ENCODE data around the gene IGFBP5. TPM values are rescaled to one million over a fixed set of nuclear protein-coding genes. Genes with fewer than 3 reads are reported as not detected.

IGFBP5 gene, protein sequence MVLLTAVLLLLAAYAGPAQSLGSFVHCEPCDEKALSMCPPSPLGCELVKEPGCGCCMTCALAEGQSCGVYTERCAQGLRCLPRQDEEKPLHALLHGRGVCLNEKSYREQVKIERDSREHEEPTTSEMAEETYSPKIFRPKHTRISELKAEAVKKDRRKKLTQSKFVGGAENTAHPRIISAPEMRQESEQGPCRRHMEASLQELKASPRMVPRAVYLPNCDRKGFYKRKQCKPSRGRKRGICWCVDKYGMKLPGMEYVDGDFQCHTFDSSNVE
- total RNA-seq: 34.9 TPM

DNA sequence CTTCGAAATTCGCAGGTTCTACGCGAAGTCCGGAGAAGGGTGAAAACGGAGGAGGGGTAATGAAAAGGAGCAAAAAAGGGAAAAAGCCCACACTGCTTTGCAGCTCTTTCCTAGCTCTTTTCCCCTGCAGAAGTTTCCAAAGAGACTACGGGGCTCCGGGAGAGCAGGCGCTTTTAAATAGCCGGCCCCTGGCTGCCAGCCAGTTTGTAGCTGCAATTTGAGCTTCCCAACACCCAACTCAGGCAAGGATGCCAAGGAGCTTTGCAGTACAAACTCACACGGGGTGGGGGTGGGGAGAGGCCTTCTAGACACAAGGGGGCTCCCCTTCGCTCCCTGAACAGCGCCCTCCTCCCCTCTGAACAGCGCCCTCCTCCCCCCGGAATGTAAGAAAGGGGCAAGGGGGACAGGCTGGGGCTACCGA is at the start of gene IGFBP5:
Gene IGFBP5 (minus strand): TSS at position 149 of the 421 bp plus-strand sequence. CDS start 774 bp downstream, outside the sequence.
- no peak for ATAC-seq

DNA sequence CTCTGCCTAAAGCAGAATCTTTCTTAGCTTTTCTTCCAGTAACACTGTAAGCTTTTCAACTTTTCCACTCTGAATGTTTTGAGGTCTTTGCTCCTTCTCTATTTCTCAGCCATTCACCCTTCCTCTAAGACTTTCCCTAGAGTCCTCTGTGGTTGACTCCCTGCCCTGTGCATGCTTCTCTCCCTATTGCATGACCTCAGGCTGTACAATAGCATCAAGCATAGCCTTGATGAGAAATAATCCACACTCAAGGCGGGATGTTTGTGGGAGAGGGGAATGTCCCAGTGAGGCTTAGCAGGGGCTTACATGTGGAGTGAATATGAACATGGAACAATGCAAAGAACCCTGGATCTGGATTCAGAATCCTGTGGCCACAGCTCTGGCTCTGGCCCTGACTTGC is 48.4 kb upstream of the IGFBP5 start:
- no peak for ATAC-seq

DNA sequence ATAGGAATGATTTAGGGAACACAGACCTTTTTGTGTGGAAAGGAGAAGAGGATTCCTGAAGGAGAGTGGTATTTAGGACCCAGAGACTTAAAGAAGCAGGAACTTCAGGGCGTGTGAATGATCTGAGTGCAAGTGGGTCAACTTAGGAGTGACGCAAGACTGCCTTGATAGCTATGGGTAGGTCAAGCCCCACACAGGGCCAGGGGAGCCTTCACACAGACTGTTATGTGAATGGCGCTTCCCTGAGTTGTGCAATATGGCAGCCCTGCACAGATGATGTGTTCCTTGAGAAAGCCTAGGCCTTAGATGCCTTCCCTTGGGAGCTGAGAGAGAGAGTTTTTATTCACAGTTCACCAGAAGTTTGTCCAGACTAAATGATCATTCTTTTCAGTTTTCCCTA is 47.1 kb upstream of the IGFBP5 start:
- no peak for ATAC-seq

DNA sequence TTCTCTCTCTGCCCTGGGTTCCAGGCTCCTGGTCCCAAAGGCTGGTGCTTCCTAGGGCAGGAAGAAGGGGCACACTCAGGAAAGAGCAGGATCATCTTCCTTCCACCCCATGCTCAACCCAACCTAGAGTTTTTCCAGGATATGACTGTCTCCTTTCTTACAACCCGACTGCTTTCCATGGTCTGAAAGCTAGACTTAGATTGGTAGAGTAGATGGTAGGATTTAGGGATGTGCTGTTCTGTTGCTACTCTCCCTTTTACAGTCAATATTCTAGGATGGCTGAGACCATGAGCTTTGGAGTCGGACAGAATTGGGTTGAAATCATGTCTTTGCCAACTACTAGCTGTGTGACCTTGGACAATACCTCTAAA is 45.9 kb upstream of the IGFBP5 start:
- no peak for ATAC-seq

DNA sequence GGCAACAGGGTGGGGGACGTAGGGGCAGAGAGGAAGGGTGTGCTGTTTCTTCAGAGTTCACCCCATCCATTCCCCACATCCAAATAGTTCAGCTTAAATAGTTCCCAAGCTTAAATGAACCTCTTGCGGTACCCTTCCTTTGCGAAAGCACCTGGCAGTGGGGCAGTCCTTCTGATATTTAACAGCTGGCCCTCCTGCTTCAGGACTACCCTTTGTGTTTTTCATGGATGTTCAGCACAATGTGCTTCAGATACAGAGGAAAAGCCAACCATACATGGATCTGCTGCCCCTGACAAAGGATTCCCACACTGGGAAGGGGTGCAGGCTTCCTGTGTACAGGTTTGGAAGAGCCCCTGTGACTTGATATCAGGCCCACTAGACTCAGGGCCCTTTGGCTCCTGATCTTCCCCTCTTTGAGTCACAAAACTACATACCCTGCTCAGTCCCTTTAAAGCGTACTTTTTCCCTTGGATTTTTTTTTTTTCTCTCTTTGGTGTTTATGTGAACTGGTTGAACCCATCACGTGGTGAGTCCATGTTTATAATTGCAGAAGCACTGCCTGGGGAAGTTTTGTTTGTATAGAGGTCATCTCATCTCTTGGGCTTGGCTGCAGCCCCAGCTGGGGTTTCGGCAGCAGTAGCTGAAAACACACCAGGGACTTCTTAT is 45.3 kb upstream of the IGFBP5 start:
- ATAC-seq: no peak

DNA sequence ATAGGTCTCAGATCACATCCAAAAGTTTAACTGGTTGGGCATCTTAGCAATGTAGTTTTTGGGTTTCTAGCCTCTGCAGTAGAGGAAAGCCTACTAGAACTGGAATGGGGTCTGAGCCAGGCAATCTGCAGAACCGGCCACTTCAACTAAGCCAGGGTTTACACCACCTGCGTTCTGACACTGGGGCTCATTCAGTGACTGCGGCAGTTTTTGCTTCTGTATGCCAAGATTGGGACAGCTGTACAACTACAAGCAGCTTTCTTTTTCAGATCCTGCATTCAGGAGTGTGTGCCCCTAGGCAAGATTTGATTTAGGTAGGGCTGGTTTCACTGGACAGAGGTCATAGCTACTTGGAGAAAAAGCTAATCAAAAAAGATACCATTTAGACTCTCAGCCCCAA is 43.7 kb upstream of the IGFBP5 start:
- no peak for ATAC-seq

DNA sequence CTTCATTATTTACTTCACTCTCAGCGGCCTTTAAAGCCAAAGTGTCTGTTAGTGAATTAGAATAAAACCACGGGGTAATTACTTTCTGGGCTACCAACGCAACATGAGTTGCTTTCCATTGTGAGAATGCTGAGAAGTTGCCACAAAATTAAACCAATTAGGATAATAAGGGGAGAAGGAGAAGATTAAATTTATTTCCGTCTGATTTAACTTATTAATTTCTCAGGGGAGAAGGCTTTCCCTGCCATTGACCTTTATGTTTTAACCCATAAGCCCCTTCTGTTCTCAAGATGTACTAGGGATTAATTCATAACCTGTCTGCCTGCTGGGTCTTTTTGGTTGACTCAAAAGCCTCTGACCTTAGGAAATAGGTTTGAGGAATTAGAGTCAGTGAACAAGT is 42.3 kb upstream of the IGFBP5 start:
- ATAC-seq: no peak

DNA sequence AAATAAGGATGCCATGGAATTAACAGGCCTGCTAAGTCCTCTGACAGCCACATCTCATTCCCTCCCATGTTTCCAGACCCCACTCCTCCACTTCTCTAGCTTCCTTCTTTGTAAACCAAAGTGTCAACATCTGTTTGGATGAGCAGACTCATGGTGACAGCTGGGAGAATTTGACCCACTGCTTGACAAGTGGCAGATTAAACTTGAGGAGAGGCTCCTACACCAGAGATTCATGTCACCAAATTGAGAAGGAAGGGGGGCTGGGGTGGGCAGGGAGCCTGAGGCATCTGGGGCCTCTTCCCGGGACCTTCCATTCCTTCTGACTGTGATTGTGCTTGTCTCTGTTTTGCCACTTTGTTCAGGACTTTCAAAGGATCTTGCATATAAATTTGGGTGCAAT is 41.0 kb upstream of the IGFBP5 start:
- no peak for ATAC-seq

DNA sequence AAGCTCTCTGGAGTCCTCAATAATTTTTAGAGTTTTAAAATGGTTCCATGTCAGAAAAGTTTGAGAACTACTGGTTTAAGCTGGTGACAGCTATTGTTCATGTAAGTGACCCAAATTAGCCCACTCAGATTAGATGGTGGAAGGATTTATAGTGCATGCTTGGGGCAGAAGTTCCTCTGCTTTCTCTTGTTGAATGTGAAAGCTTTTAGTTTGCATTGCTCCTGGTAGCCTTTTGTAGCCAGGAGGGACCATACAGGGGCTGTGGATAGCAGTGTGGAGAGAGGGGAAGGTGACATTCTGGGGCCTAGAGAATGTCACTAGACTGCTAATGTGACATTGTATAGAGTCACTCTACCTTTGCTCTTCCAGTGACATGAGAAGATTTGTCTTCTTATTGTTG is 40.3 kb upstream of the IGFBP5 start:
- ATAC-seq: no peak

DNA sequence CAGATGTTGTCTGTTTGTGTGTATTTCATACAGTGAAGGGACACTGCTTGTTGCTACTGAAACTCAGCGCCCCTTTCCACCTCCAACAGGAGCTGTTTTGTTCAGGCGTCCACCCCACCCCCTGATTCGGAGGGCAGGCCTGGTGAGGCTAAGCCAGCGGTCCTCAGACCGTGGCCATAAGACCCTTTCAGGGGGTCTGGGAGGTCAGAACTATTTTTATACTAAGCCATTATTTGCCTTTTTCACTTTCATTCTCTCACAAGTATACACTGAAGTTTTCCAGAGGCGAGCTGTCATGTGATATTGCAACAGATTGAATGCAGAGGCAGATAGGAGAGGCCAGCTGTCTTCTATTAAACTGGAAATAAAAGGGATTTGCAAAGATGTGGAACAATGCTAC is 39.7 kb upstream of the IGFBP5 start:
- ATAC-seq: no peak

DNA sequence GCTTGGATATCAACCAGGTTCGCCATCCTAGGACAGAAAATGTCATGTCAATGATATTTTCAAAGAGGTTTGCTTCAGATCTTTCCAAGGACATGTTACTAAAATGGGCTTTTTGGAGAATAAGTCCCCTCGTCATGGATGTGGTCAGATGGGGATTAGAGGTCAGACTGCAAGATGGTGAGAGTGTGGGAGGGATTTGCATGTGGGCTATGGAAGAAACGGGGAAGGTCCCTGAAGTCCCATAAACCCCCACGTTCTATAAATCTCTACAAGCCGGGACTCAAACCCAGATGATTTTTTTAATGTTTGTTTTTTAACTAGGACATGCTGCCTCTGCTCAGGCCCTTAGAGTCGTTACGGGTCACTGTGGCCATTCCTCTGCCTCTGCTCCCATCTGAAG is 37.7 kb upstream of the IGFBP5 start:
- ATAC-seq: no peak

DNA sequence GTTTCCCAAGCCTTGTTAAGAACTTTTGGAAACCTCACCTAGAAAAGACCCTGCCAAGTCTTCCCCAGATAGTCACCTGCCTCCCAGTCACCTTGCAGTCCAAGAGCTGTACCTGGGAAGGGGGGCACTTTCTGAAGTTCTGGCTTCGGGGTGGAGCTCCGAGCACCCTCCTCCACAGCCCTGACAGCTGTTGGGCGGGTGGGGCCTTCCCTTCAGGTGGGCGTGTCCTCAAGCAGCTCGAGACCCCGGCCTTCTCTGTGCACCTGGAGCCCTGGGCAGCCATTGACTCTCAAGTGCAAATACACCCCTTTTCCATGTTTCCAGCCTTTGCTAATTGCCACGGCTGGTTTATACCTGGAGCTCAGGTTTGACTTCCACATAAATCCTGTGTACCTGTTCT is 37.0 kb upstream of the IGFBP5 start:
- no peak for ATAC-seq

DNA sequence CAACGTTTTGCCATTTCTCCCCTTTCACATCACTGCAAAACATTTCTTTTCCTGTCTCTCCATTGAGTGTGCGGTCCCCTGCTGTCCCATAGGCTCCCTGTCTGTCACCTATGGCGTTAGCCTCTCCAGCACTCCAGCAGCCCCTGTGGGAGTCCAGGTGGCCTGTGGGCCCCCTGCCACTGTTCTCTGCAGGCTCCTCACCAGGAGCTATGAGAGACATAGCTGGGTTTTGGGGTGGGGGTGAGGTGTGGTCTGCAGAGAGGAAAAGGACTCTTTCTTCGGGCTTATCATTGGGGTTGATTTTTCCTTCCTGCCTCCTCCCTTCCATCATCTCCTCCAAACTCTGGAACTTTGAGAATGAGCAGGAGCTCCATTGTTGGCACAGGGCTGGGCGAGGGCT is 36.1 kb upstream of the IGFBP5 start:
- no peak for ATAC-seq

DNA sequence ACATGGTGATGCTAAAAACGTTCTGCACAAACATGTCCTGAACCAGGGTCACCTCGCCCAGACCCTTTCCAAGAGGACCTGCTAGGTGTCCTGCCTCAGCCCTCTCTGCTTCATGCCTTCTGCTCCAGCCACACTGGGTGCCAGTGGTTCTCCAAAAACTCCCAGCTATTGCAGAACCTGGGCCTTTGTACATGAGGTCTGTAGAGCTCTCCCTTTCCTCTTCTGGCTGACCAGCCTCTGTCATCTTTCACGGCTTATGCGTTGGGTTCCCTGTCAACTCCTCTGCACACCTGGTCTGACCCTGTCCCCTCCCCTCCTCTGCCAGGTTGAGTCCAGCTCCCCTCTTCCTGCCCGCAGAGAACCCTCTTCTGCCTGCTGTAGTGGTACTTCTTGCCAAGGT is 35.5 kb upstream of the IGFBP5 start:
- no peak for ATAC-seq

DNA sequence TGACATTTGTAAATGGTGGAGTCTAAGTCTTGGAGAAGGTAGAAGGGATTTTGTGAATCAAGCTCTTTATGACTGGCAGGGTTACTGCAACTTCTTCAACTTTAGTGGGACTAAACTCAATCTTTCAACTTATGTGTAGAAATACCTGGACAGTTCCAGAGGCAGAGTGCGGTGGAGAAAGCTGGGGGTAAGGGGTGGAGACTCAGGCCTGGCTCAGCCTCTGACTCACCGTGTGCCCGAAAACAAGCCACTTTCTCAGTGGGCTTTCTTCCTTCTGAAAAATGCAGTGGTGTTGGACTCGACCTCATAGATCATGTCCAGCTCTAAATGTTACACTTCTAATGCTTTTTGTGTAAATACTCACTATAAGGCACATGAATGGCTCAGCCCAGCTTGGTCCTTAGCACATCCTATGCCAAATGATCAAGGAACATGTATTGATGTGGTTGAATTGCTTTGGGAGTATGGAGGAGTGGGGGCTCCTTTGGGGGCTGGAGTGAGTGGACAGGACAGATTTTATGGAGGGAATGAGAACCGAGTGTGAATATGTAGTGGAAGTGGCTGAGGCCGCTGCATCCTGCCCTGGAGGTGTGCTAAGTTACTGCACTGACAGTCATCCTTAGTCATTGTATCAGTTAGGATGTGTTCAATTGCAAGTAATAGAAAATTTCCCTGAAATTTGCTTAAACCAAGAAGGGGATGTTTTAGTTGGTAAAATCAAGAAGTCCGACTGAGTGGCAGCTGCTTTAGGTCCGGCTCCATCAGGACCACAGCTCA is 32.2 kb upstream of the IGFBP5 start:
- no peak for ATAC-seq

DNA sequence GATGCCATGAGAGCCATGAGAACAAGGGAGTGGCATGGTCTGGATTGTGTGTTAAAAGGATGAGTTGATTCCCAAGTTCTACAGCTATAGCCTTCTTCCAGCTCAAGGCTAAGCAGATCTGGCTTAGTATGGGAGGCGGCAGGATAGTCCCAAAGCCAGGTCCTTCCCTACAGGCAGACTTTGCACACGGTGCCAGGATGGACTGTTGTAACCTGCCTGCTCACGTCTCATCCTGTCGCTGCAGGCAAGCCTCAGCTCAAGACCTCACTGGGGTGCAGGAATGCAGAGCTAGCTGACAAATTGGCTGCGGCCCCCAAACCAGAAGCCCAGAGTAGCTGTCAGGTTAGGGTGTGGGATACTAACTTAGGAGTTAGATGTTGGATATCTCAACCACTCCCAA is 28.8 kb upstream of the IGFBP5 start:
- ATAC-seq: peak; percentile 92

DNA sequence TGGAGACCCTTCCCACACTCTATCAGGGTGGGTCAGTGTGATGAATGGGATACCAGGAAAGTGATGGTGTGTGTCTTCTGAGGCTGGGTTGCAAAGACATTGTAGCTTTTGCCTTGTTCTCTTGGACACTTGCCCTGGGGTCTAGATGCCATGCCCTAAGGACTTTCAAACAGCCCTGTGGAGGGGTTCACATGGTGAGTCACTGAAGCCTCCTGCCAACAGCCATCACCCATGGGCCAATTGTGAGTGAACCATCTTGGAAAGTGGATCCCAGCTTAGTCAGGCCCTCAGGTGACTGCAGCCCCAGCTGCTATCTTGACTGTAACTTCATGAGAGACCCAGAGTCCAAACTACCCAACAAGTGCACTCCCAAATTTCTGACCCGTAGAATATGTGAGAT is 25.8 kb upstream of the IGFBP5 start:
- no peak for ATAC-seq

DNA sequence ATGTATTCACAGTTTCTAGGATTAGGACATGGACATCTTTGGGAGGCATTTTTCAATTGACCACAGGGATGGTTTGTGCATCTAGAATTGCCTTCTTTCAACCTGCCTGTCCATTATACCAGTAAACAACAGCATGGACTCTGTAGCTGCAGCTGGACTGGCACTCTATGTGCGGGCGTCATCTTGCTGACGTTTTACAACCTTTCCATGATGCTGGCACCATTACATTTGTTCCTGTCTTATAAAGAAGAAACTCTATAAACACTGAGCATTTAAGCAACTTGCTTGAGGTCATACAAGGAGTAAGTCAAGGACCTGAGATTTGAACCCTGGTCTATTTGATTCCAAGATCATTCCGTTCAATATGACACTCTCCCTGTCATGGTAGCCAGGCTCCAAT is 25.4 kb upstream of the IGFBP5 start:
- no peak for ATAC-seq

DNA sequence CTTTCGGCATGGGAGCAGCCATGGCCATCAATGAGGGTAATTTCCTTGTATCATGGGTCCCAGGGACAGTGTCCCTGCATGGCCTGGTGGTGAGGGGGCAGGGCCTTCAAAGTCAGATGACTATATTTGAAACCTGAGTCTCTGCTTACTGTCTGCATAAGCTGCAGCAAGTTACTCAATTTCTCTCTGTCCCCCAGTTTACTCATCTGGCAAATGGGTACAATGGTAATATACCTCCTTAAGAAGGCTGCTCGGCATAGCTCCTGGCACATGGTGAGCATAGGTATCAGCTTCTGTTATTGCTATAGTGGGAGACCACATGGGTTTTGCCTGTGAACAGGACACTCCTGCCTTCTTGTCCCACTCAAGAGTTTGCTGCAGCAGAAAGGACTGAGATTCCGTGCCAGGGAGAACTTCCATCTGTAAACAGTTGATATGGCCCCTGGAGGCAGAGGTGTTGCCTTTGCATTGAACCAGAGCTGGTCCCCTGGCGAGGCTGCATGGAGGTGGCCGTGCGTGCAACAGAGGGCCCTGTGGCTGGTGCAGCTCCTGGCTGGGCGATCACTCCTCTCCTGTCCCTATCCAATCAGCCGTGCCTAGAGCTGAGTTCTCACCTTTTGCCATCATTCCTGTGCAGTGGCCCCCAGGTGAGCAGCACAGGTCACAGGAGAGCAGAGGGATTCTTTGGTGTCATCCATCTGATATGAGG is 22.7 kb upstream of the IGFBP5 start:
- no peak for ATAC-seq

DNA sequence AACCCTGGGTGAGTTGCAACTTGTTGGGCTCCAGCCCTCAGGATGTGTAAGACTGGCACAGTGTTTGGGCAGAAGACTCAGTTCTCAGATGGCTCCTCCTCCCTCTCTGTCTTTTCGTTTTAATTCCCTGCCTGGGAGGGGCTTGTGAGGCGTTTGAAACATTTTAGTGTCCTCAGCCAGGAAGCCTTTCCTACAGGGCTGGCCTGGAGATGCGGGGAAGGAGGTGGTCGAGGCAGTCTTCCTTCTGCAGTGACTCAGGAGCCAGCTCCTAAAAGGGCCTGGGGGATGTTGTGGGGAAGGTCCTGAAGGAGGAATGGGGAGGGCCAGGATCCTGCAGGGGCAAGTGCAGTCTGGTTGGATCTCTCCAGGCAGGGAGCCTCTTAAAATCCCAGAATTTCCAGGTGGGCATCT is 22.1 kb upstream of the IGFBP5 start:
- peak; percentile 82 for ATAC-seq

DNA sequence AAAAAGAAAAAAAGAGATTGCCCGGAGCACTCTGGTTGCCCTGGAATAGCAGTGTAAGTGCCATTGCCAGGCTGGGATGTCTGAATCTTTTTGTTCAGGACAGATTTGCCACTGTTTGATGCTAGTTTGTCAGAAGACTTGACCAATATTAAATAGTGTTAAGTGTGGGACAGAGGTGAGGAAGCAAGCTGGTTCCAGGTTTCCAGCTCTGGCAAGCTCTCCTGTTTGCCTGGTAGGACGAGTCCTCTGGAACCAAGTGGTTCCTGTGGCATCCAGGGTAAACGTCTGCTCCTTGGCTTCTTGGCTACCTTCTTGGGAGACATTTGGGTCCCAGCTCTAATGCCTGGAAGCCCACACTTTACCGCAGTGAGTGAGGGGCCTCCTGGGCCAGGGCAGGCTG is 20.8 kb upstream of the IGFBP5 start:
- no peak for ATAC-seq

DNA sequence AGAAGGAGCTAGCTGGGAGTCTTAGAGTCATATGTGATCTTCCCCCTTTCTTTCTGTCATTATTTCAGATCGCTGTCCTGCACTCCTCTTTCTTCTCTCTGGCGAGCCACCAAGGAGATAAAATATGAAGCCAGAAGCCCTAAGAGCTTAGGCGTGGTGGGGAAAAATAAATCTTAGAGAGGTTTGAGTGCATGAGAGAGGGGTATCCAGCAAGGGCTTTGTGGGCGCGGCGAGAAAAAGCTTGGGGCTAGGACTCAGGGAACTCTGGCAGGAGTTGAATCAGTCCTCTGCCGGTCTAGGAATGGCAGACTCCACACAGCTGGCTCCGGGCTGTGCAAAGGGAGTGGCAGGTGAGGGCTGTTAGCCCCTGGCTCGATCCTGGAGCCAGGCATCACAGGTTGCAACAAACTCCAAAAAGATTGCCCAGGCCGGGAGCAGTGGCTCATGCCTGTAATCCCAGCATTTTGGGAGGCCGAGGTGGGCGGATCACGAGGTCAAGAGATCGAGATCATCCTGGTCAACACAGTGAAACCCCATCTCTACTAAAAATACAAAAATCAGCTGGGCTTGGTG is 20.1 kb upstream of the IGFBP5 start:
- no peak for ATAC-seq

DNA sequence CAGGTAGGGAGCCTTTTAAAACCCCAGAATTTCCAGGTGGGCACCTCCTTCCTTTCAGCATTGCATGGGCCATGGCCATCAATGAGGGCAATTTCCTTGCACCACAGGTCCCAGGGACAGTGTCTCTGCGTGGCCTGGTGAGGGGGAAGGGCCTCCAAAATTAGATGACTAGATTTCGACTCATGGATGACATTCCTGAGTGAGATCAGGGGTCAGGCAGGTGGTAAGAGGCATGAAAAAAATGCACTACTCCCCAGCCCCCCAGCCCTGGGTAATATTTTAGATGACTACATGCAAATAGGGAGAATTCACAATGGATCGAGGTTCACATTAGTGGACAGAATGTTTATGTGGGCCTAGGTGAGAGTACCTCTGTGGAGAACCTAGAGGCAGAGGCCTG is 19.0 kb upstream of the IGFBP5 start:
- no peak for ATAC-seq

All from esophagus mucosa (tissue), 1 donor.